ENCODE results near the gene CUL1.

The CUL1 gene

GRCh38 chr7:148727501-148728278 is 29.0 kb downstream of the CUL1 start:
- no peak overlapping the region for H3K4me3 ChIP-seq (ENCODE audit: low read depth, low read length)
- H3K27ac ChIP-seq, result no peak overlapping the region
- no peaks in the 10 kb centered on the region for H3K27me3 ChIP-seq (replicated peaks)
- no peak for TF ChIP-seq CTCF (IDR thresholded peaks at IDR 0.05; ENCODE audit: low read depth, low read length, missing control alignments)
- in situ Hi-C loops (cut with HindIII; ENCODE audit: low pct_ligation_motif_present, low sequenced_read_pairs), result no loop called here
- DNase-seq, result no peak
- H3K36me3 ChIP-seq (replicated peaks), result no peaks in the 10 kb centered on the region

GRCh38 chr7:148729984-148730733 is 31.5 kb downstream of the CUL1 start:
- no peak overlapping the region for H3K4me3 ChIP-seq (ENCODE audit: low read depth, low read length)
- H3K27ac ChIP-seq, result peak overlapping the region; percentile 17
- H3K27me3 ChIP-seq (replicated peaks), result no peaks in the 10 kb centered on the region
- in situ Hi-C loops (cut with HindIII; ENCODE audit: low pct_ligation_motif_present, low sequenced_read_pairs), result no loop called here
- DNase-seq, result peak; percentile 25
- no peak for TF ChIP-seq CTCF (IDR thresholded peaks at IDR 0.05; ENCODE audit: low read depth, low read length, missing control alignments)
- H3K36me3 ChIP-seq (replicated peaks), result peaks cover 2% of the 10 kb centered on the region

- in situ Hi-C loops (cut with HindIII; ENCODE audit: low pct_ligation_motif_present, low sequenced_read_pairs), result no loop called here
- TF ChIP-seq CTCF (IDR thresholded peaks at IDR 0.05; ENCODE audit: low read depth, low read length, missing control alignments), result no peak
- H3K27me3 ChIP-seq (replicated peaks), result no peaks in the 10 kb centered on the region
- no peak overlapping the region for H3K27ac ChIP-seq
- no peak overlapping the region for H3K4me3 ChIP-seq (ENCODE audit: low read depth, low read length)
- no peak for DNase-seq
- H3K36me3 ChIP-seq (replicated peaks), result peaks cover 5% of the 10 kb centered on the region
Observed at GRCh38 chr7:148732862-148733261, 34.2 kb downstream of the CUL1 start.

GRCh38 chr7:148733496-148733895 is 34.8 kb downstream of the CUL1 start:
- in situ Hi-C loops (cut with HindIII; ENCODE audit: low pct_ligation_motif_present, low sequenced_read_pairs), result no loop called here
- H3K36me3 ChIP-seq (replicated peaks), result peaks cover 10% of the 10 kb centered on the region

GRCh38 chr7:148735141-148735540 is 36.4 kb downstream of the CUL1 start:
- in situ Hi-C loops (cut with HindIII; ENCODE audit: low pct_ligation_motif_present, low sequenced_read_pairs), result no loop called here
- no peak for DNase-seq
- no peak for TF ChIP-seq CTCF (IDR thresholded peaks at IDR 0.05; ENCODE audit: low read depth, low read length, missing control alignments)
- no peak overlapping the region for H3K4me3 ChIP-seq (ENCODE audit: low read depth, low read length)
- H3K36me3 ChIP-seq (replicated peaks), result peaks cover 12% of the 10 kb centered on the region
- no peaks in the 10 kb centered on the region for H3K27me3 ChIP-seq (replicated peaks)
- no peak overlapping the region for H3K27ac ChIP-seq

More at GRCh38 chr7:148733496-148733895, 34.8 kb downstream of the CUL1 start:
- no peak for TF ChIP-seq CTCF (IDR thresholded peaks at IDR 0.05; ENCODE audit: low read depth, low read length, missing control alignments)
- Histone ChIP-seq H3K4me3 (ENCODE audit: low read depth, low read length) (no peak overlapping the region), H3K27me3 (replicated peaks) (no peaks in the 10 kb centered on the region), H3K27ac (no peak overlapping the region)
- DNase-seq, result no peak
